GOT3 (cell line): Measurements from ENCODE around the gene QRFP.

Source experiments
- DNase-seq: peaks from one replicate; lab custom pipeline; 2025; ENCODE audit warnings: mixed read lengths; lab: John Stamatoyannopoulos, UW

QRFP gene

GRCh38 chr9:130896233-130897014 is at the start of gene QRFP:
Gene QRFP, minus strand, starts transcription at chr9:130896812. Its CDS starts 2,974 bp downstream, at chr9:130893838.
- DNase-seq, result no peak

- no peak for DNase-seq
Measured at GRCh38 chr9:130945173-130945572, 48.6 kb upstream of the QRFP start.

GRCh38 chr9:130944510-130945058 is 48.0 kb upstream of the QRFP start:
- no peak for DNase-seq

GRCh38 chr9:130943777-130944176 is 47.2 kb upstream of the QRFP start:
- no peak for DNase-seq

- DNase-seq, result no peak
Measured at GRCh38 chr9:130943221-130943620, 46.6 kb upstream of the QRFP start.

- no peak for DNase-seq
Measured at GRCh38 chr9:130942679-130943078, 46.1 kb upstream of the QRFP start.

- DNase-seq, result no peak
Measured at GRCh38 chr9:130942084-130942483, 45.5 kb upstream of the QRFP start.

GRCh38 chr9:130940693-130941576 is 44.3 kb upstream of the QRFP start:
- DNase-seq, result no peak

GRCh38 chr9:130940027-130940549 is 43.5 kb upstream of the QRFP start:
- no peak for DNase-seq

GRCh38 chr9:130939405-130940026 is 42.9 kb upstream of the QRFP start:
- no peak for DNase-seq

- DNase-seq, result no peak
Measured at GRCh38 chr9:130938652-130939404, 42.2 kb upstream of the QRFP start, which contains the start of gene FIBCD1. Gene FIBCD1, minus strand, starts transcription at chr9:130939247. Its CDS starts 640 bp downstream, at chr9:130938607.

- no peak for DNase-seq
Measured at GRCh38 chr9:130938184-130938651, 41.6 kb upstream of the QRFP start.

- DNase-seq, result no peak
Measured at GRCh38 chr9:130937146-130938076, 40.8 kb upstream of the QRFP start.

GRCh38 chr9:130936285-130937117 is 39.9 kb upstream of the QRFP start:
- no peak for DNase-seq

- DNase-seq, result no peak
Measured at GRCh38 chr9:130935648-130936271, 39.1 kb upstream of the QRFP start.

- no peak for DNase-seq
Measured at GRCh38 chr9:130934702-130935647, 38.4 kb upstream of the QRFP start.

- no peak for DNase-seq
Measured at GRCh38 chr9:130934246-130934645, 37.6 kb upstream of the QRFP start.
